ENCODE measurements around the gene CCDC142. TPM values are rescaled to one million over a fixed set of nuclear protein-coding genes. Genes with fewer than 3 reads are reported as not detected.
A peak's percentile ranks its signal among the peaks of the same experiment; 100 is the strongest.

The CCDC142 gene
- total and polyA plus RNA-seq, 10 of the 15 experiments (the other 5 are each of a cell fraction or from before 2014, with no cell fraction given) = 0.93 to 16.9 (median 9.0) TPM

DNA sequence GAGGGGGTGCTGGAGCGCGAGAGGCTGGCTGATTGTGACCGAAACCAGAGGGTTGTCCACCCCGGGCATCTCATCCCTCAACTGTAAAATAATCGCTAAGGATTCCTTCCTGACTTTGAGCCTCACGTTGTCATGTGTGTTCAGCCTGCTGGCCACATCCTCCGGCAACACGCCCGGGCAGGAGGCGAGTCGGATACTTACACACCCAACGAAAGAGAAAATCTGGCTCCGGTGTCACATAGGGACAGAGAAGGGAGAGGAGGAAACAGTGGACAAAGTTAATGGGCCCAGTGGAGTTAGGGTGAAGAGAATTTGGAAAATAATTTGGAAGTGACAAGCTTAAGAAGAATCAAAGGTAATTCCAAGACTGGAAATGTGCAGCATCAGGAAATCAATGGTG lies 33.9 kb upstream of the CCDC142 start (continued):
- TF ChIP-seq, protein P1, sequence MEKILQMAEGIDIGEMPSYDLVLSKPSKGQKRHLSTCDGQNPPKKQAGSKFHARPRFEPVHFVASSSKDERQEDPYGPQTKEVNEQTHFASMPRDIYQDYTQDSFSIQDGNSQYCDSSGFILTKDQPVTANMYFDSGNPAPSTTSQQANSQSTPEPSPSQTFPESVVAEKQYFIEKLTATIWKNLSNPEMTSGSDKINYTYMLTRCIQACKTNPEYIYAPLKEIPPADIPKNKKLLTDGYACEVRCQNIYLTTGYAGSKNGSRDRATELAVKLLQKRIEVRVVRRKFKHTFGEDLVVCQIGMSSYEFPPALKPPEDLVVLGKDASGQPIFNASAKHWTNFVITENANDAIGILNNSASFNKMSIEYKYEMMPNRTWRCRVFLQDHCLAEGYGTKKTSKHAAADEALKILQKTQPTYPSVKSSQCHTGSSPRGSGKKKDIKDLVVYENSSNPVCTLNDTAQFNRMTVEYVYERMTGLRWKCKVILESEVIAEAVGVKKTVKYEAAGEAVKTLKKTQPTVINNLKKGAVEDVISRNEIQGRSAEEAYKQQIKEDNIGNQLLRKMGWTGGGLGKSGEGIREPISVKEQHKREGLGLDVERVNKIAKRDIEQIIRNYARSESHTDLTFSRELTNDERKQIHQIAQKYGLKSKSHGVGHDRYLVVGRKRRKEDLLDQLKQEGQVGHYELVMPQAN (conservative IDR thresholded peaks at IDR 0.05) = no peak

DNA sequence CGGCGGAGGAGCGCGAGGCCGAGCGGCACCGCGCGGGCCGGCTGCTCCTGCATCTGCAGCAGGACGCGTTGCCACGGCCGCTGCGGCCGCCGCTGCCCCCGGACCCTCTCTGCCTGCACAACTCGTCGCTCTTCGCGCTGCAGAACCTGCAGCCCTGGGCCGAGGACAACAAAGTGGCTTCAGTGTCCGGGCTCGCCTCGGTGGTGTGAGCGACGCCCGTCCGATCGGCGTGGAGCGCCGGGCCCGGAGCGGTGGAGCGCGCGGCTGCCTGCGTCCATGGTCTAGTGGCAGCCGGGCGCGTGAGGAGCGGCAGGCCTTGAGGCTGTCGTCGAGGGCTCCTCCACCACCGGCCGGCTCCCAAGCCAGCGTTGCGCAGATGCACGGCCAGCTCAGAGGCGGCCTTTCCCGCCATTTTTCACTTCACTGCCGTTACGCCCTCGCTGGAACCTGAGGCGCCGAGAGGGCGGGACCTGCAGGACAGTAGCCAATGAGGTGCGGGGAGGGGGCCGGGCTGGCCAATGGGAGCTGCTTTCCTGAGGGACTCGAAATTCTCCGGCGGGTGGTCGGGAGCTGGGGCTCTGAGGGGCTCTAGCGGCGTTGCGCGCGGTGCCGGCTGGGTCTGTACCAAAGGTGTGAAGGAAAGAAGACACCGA lies 33.3 kb upstream of the CCDC142 start:
- in situ Hi-C loops (cut with MboI) = no loop called here
- Histone ChIP-seq H3K9ac (ENCODE audit: control insufficient read depth, insufficient read depth, low read length) (no peak overlapping the region), H3K36me3 (ENCODE audit: control insufficient read depth in 2 of 2, insufficient read depth in 2 of 2, low read length in 1 of 2) (no peaks in the 10 kb centered on the region), H3K4me3 (peak overlapping the region; percentile 31; the same call in 1 of the 2 replicates), H4K20me1 (ENCODE audit: control insufficient read depth, insufficient read depth) (no peaks in the 10 kb centered on the region), H3K27me3 (replicated peaks in 1 of 2; ENCODE audit: control insufficient read depth in 2 of 2, insufficient read depth in 2 of 2, low read length in 1 of 2) (peaks cover 18 to 31% of the 10 kb centered on the region in 2 experiments), H3K4me2 (ENCODE audit: control insufficient read depth, insufficient read depth) (peak overlapping the region; percentile 96), H2AFZ (ENCODE audit: control insufficient read depth, low read depth, low read length) (peak overlapping the region; percentile 69), H3K9me3 (replicated peaks; ENCODE audit: control insufficient read depth, insufficient read depth, low read length) (no peaks in the 10 kb centered on the region; the same call in 2 of the 3 replicates), H3K4me1 (ENCODE audit: control insufficient read depth, insufficient read depth, low read length) (peaks cover 13% of the 10 kb centered on the region; the same call in 1 of the 2 replicates), H3K79me2 (ENCODE audit: control insufficient read depth, insufficient read depth, low read length) (no peaks in the 10 kb centered on the region), H3K27ac (ENCODE audit: control insufficient read depth, insufficient read depth) (no peak overlapping the region)
- no peak for FAIRE-seq
- ATAC-seq = peak; percentile 70
- BruUV-seq (replicated peaks) = no TSS peak
- CTCF ChIA-PET = no interaction called here
- WGBS (ENCODE audit: insufficient coverage, insufficient replicate concordance, low lambda C conversion rate, missing lambda C conversion rate) = 44% methylated on average over 50 of the region's 72 CpGs
- RAD21 ChIA-PET (ENCODE audit: unreplicated experiment) = no interaction called here
- SMC1A ChIA-PET (ENCODE audit: uncharacterized antibody, unreplicated experiment) = interaction anchor here (1.5 kb wide), 1 partner anchor 15 kb away, joined by 3 read pairs; no protein-coding TSS in a partner anchor
- POLR2A ChIA-PET = interaction anchor here (1.2 kb wide), 1 partner anchor 12 kb away, joined by 3 read pairs; no protein-coding TSS in a partner anchor
- DNase-seq (ENCODE audit: low read depth, low spot score) = no peak
- intact Hi-C loops (cut with micrococcal nuclease; ENCODE audit: unreplicated experiment) = no loop called here
- TF ChIP-seq POU2F2 (IDR thresholded peaks at IDR 0.05; ENCODE audit: borderline replicate concordance, low read depth, low read length) (no peak), YY1 (IDR thresholded peaks at IDR 0.05; ENCODE audit: low read depth, low read length) (0 out of 2 replicates have a peak, but pooled peaks have one; percentile 29), SPI1 (IDR thresholded peaks at IDR 0.05; ENCODE audit: borderline replicate concordance, insufficient read depth, low read depth, low read length) (no peak), CREB1 (IDR thresholded peaks at IDR 0.05; ENCODE audit: low read depth) (0 out of 2 replicates have a peak, but pooled peaks have one; percentile 19), TAF1 (IDR thresholded peaks at IDR 0.05; ENCODE audit: borderline replicate concordance, low read depth, low read length) (no peak), CHD2 (IDR thresholded peaks at IDR 0.05; ENCODE audit: borderline replicate concordance, low read depth, low read length) (no peak), RBBP5 (conservative IDR thresholded peaks at IDR 0.05) (no peak), MYC (IDR thresholded peaks at IDR 0.05; ENCODE audit: insufficient read depth, insufficient read length, insufficient replicate concordance, low read length, severe bottlenecking) (no peak), NFYB (IDR thresholded peaks at IDR 0.05; ENCODE audit: insufficient read depth, low read depth, low read length) (peak; percentile 71; the same call in 1 of the 2 replicates), MEF2B (IDR thresholded peaks at IDR 0.05; ENCODE audit: partially characterized antibody, poor library complexity, severe bottlenecking) (no peak), PAX8 (IDR thresholded peaks at IDR 0.05) (no peak), SP1 (IDR thresholded peaks at IDR 0.05; ENCODE audit: low read depth, low read length) (peak; percentile 87), JUNB (IDR thresholded peaks at IDR 0.05) (no peak), NR2F1 (conservative IDR thresholded peaks at IDR 0.05) (no peak), FOS (IDR thresholded peaks at IDR 0.05; ENCODE audit: borderline replicate concordance, extremely low read depth, insufficient read length) (peak; percentile 23)
- TF ChIP-seq, protein P2, sequence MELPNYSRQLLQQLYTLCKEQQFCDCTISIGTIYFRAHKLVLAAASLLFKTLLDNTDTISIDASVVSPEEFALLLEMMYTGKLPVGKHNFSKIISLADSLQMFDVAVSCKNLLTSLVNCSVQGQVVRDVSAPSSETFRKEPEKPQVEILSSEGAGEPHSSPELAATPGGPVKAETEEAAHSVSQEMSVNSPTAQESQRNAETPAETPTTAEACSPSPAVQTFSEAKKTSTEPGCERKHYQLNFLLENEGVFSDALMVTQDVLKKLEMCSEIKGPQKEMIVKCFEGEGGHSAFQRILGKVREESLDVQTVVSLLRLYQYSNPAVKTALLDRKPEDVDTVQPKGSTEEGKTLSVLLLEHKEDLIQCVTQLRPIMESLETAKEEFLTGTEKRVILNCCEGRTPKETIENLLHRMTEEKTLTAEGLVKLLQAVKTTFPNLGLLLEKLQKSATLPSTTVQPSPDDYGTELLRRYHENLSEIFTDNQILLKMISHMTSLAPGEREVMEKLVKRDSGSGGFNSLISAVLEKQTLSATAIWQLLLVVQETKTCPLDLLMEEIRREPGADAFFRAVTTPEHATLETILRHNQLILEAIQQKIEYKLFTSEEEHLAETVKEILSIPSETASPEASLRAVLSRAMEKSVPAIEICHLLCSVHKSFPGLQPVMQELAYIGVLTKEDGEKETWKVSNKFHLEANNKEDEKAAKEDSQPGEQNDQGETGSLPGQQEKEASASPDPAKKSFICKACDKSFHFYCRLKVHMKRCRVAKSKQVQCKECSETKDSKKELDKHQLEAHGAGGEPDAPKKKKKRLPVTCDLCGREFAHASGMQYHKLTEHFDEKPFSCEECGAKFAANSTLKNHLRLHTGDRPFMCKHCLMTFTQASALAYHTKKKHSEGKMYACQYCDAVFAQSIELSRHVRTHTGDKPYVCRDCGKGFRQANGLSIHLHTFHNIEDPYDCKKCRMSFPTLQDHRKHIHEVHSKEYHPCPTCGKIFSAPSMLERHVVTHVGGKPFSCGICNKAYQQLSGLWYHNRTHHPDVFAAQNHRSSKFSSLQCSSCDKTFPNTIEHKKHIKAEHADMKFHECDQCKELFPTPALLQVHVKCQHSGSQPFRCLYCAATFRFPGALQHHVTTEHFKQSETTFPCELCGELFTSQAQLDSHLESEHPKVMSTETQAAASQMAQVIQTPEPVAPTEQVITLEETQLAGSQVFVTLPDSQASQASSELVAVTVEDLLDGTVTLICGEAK (IDR thresholded peaks at IDR 0.05; ENCODE audit: borderline replicate concordance) = no peak

Measured in GM12878 (cell line).